ENCODE results near the gene TLK1.

GRCh38 chr2:171046048-171046560 is 114.6 kb downstream of the TLK1 start:
- TF ChIP-seq POLR2A (conservative IDR thresholded peaks at IDR 0.05) (no peak), ZSCAN29 (IDR thresholded peaks at IDR 0.05) (no peak), MYC (IDR thresholded peaks at IDR 0.05; ENCODE audit: low read depth, low read length) (no peak), MYC (CRISPR knock-in tag; IDR thresholded peaks at IDR 0.05; ENCODE audit: borderline replicate concordance, low read depth) (no peak), NR0B1 (IDR thresholded peaks at IDR 0.05; ENCODE audit: partially characterized antibody) (no peak), USF1 (CRISPR knock-in tag; IDR thresholded peaks at IDR 0.05) (no peak), BHLHE40 (IDR thresholded peaks at IDR 0.05; ENCODE audit: low read length) (no peak), SAFB (IDR thresholded peaks at IDR 0.05; ENCODE audit: borderline replicate concordance, low read depth, low read length) (no peak)

Measured in K562 (cell line).